Measurements from ENCODE around the gene TK2. TPM values are rescaled to one million over a fixed set of nuclear protein-coding genes. Genes with fewer than 3 reads are reported as not detected.
"Not testable (repeated sequence)": the region's sequence is repeated elsewhere in the genome, so short reads cannot be mapped to it uniquely, and the experiment has no call there.

The TK2 gene
- total RNA-seq, 3 donors from 2014 or later = 33.1 to 98.4 (median 40.4) TPM

DNA sequence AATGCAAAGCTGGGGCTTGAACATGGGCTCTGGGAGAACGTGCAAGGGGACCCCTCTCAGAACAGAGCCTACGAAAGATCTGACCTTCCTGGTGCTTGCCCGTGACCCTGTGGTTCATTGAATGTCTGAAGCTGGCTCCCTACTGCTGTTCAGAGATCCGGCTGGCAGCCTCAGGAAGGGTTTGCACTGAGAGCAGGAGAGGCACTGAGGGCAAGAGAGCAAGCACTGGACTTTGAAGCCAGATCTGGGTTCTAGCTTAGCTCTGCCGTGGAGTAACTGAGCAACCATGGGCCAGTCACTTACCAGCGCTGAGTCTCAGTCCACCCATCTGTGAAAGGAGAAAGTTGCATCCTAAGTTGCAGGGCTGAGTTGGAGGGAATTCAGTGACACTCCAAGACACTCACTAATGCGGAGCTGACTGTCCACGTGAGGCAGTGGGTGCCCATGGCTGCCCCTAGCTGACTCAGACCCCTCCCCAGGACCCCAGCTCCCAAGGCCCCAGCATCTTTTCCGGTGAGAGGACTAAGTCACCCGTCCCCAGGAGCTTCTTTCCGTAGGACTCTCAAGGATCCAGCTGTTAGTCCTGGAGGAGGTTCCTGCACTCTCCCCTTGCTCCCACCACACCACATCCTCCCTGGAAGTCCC, 81.5 kb downstream of the TK2 start:
- H3K27me3 ChIP-seq = no peaks in the 10 kb centered on the region
- H3K9me3 ChIP-seq = peaks cover 0 to 4% of the 10 kb centered on the region in 2 donors
- TF ChIP-seq, protein P1, sequence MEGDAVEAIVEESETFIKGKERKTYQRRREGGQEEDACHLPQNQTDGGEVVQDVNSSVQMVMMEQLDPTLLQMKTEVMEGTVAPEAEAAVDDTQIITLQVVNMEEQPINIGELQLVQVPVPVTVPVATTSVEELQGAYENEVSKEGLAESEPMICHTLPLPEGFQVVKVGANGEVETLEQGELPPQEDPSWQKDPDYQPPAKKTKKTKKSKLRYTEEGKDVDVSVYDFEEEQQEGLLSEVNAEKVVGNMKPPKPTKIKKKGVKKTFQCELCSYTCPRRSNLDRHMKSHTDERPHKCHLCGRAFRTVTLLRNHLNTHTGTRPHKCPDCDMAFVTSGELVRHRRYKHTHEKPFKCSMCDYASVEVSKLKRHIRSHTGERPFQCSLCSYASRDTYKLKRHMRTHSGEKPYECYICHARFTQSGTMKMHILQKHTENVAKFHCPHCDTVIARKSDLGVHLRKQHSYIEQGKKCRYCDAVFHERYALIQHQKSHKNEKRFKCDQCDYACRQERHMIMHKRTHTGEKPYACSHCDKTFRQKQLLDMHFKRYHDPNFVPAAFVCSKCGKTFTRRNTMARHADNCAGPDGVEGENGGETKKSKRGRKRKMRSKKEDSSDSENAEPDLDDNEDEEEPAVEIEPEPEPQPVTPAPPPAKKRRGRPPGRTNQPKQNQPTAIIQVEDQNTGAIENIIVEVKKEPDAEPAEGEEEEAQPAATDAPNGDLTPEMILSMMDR (IDR thresholded peaks at IDR 0.05) = no peak
- no peak for TF ChIP-seq POLR2A (IDR thresholded peaks at IDR 0.05)
- no peak for TF ChIP-seq POLR2AphosphoS5 (IDR thresholded peaks at IDR 0.05)
- H3K27ac ChIP-seq = no peak overlapping the region
- no peaks in the 10 kb centered on the region for H3K36me3 ChIP-seq
- H3K4me3 ChIP-seq = no peak overlapping the region
- intact Hi-C loops (cut with DNase I; ENCODE audit: low total_unique reads) = no loop called here
- no peak for DNase-seq (ENCODE audit: low spot score in 2 of 2)
- H3K4me1 ChIP-seq = no peaks in the 10 kb centered on the region

DNA sequence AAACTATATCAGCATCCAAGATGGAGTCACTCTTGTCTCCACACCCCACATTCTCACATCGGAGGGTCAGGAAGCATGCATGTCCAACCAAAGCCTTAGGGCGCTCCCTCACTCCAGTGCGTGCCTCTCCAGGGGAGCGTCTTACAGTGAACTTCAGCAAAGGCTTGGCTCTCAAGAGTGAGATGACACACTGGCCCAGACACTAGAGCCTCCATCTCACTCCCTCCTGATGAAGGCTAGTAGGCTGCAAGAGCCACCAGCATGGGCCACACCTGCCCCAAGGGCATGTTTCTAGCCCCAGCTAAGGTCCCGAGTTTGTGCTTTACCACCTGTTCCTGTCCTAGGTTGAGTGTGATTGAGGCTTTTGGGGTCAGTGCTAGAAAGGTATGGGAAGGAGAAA, 82.3 kb downstream of the TK2 start:
- TF ChIP-seq POLR2A (IDR thresholded peaks at IDR 0.05) = no peak
- no peak for TF ChIP-seq POLR2AphosphoS5 (IDR thresholded peaks at IDR 0.05)
- TF ChIP-seq, protein P1 (IDR thresholded peaks at IDR 0.05) = no peak
- DNase-seq (ENCODE audit: low spot score in 2 of 2) = no peak

DNA sequence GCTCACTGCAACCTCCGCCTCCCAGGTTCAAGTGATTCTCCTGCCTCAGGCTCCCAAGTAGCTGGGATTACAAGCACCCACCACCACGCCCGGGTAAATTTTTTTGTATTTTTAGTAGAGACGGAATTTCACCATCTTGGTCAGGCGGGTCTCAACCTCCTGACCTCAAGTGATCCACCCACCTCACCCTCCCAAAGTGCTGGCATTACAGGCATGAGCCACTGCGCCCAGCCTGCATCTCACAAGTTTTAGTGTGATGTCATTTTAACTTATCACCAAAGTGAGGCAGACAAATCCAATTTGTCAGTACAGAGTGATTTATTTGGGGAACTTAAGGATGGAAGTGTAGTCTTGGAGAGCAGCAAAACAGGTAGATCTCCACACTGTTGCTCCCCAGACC, 83.3 kb downstream of the TK2 start:
- H3K4me3 ChIP-seq; H3K4me1 ChIP-seq; DNase-seq (ENCODE audit: low spot score in 2 of 2); H3K27ac ChIP-seq; H3K27me3 ChIP-seq; H3K36me3 ChIP-seq; intact Hi-C loops (cut with DNase I; ENCODE audit: low total_unique reads); H3K9me3 ChIP-seq: not testable (repeated sequence)

More for the DNA sequence above, 82.3 kb downstream of the TK2 start:
- peaks cover 0 to 4% of the 10 kb centered on the region in 2 donors for H3K9me3 ChIP-seq
- no peak overlapping the region for H3K27ac ChIP-seq
- H3K4me3 ChIP-seq = no peak overlapping the region
- no peaks in the 10 kb centered on the region for H3K36me3 ChIP-seq
- no peaks in the 10 kb centered on the region for H3K4me1 ChIP-seq
- intact Hi-C loops (cut with DNase I; ENCODE audit: low total_unique reads) = no loop called here
- no peaks in the 10 kb centered on the region for H3K27me3 ChIP-seq

DNA sequence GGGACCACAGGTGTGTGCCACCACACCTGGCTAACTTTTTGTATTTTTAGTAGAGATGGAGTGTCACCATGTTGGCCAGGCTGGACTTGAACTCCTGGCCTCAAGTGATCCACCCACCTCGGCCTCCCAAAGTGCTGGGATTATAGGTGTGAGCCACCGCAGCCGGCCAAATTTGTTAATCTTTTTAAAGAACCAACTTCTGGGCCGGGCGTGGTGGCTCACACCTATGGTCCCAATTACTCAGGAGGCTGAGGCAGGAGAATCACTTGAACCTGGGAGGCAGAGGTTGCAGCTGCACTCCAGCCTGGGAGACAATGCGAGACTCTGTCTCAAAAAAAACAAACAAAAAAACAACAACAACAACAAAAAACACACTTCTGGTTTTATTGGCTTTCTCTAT, 84.0 kb downstream of the TK2 start:
- H3K9me3 ChIP-seq; H3K36me3 ChIP-seq; H3K4me1 ChIP-seq; DNase-seq (ENCODE audit: low spot score in 2 of 2); intact Hi-C loops (cut with DNase I; ENCODE audit: low total_unique reads); H3K4me3 ChIP-seq; H3K27ac ChIP-seq; H3K27me3 ChIP-seq: not testable (repeated sequence)

DNA sequence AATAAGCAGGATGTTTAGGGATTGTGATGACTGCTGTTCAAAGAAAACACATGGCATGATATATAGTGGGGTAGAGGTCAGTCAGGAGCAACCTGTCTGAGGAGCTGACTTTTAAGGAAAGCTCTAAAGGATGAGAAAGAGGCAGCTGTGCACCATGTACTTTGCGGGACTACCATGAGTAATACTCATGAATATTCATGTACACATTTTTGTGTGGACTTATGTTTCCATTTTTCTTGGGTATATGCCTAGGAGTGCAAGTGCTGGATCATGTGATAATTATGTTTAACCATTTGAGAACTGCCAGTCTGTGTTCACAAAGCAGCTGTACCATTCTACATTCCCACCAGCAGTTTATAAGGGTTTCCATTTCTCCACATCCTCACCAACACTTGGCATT, 87.0 kb downstream of the TK2 start:
- no peaks in the 10 kb centered on the region for H3K4me1 ChIP-seq
- H3K27ac ChIP-seq = no peak overlapping the region
- intact Hi-C loops (cut with DNase I; ENCODE audit: low total_unique reads) = no loop called here
- no peak for TF ChIP-seq POLR2AphosphoS5 (IDR thresholded peaks at IDR 0.05)
- TF ChIP-seq, protein P1 (IDR thresholded peaks at IDR 0.05) = no peak
- TF ChIP-seq POLR2A (IDR thresholded peaks at IDR 0.05) = no peak
- DNase-seq (ENCODE audit: low spot score in 2 of 2) = no peak
- H3K36me3 ChIP-seq = no peaks in the 10 kb centered on the region
- no peak overlapping the region for H3K4me3 ChIP-seq
- H3K9me3 ChIP-seq = peaks cover 0 to 4% of the 10 kb centered on the region in 2 donors
- peaks cover 0 to 7% of the 10 kb centered on the region in 2 donors for H3K27me3 ChIP-seq

DNA sequence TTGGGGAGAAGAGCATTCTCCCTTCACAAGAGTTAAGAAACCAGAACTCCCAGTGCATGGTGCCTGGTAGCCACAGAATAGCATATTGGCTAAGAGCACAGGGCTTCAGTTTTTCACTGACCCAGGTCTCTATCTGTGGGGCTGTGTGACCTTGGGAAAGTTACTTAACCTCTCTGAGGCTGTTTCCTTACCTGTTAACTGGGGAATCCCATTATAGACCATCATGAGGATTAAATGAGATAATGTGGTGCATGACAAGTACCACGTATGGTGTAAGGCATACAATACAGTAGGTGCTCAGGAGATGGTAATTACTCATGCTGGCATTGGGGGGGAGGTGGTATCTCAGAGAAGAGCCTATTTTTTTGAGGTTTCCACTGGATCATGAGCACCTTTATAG, 89.2 kb downstream of the TK2 start:
- intact Hi-C loops (cut with DNase I; ENCODE audit: low total_unique reads) = no loop called here
- DNase-seq (ENCODE audit: low spot score in 2 of 2) = no peak
- H3K27me3 ChIP-seq = peaks cover 0 to 7% of the 10 kb centered on the region in 2 donors

More for the DNA sequence above, 89.2 kb downstream of the TK2 start:
- H3K4me3 ChIP-seq = no peak overlapping the region
- H3K27ac ChIP-seq = no peak overlapping the region
- H3K9me3 ChIP-seq = no peaks in the 10 kb centered on the region
- no peaks in the 10 kb centered on the region for H3K4me1 ChIP-seq
- no peak for TF ChIP-seq POLR2AphosphoS5 (IDR thresholded peaks at IDR 0.05)
- no peak for TF ChIP-seq POLR2A (IDR thresholded peaks at IDR 0.05)
- TF ChIP-seq, protein P1 (IDR thresholded peaks at IDR 0.05) = no peak
- H3K36me3 ChIP-seq = no peaks in the 10 kb centered on the region

Data from breast epithelium (tissue), 4 donors.